Measurements from ENCODE around the gene CDH1.

Gene CDH1

GRCh38 chr16:68749432-68749831 lies 12.3 kb downstream of the CDH1 start:
- DNase-seq (ENCODE audit: low read depth) = no peak
- no peak overlapping the region for H3K4me3 ChIP-seq (ENCODE audit: low read length)
- TF ChIP-seq CTCF (IDR thresholded peaks at IDR 0.05; ENCODE audit: insufficient read depth, low read depth, low read length, missing control alignments) = peak; percentile 14

GRCh38 chr16:68750193-68750695 lies 13.2 kb downstream of the CDH1 start:
- TF ChIP-seq CTCF (IDR thresholded peaks at IDR 0.05; ENCODE audit: insufficient read depth, low read depth, low read length, missing control alignments) = no peak
- no peak for DNase-seq (ENCODE audit: low read depth)

GRCh38 chr16:68751160-68751559 lies 14.1 kb downstream of the CDH1 start:
- no peak for DNase-seq (ENCODE audit: low read depth)
- no peak overlapping the region for H3K4me3 ChIP-seq (ENCODE audit: low read length)
- TF ChIP-seq CTCF (IDR thresholded peaks at IDR 0.05; ENCODE audit: insufficient read depth, low read depth, low read length, missing control alignments) = no peak

More at GRCh38 chr16:68750193-68750695, 13.2 kb downstream of the CDH1 start:
- no peak overlapping the region for H3K4me3 ChIP-seq (ENCODE audit: low read length)

- no peak for TF ChIP-seq CTCF (IDR thresholded peaks at IDR 0.05; ENCODE audit: insufficient read depth, low read depth, low read length, missing control alignments)
- peak; percentile 65 for DNase-seq (ENCODE audit: low read depth)
- no peak overlapping the region for H3K4me3 ChIP-seq (ENCODE audit: low read length)
These were observed 15.5 kb downstream of the CDH1 start for GRCh38 chr16:68752602-68753001.

GRCh38 chr16:68754084-68754792 lies 17.1 kb downstream of the CDH1 start:
- TF ChIP-seq CTCF (IDR thresholded peaks at IDR 0.05; ENCODE audit: insufficient read depth, low read depth, low read length, missing control alignments) = no peak
- DNase-seq (ENCODE audit: low read depth) = peak; percentile 58
- no peak overlapping the region for H3K4me3 ChIP-seq (ENCODE audit: low read length)

- peak; percentile 100 for DNase-seq (ENCODE audit: low read depth)
- H3K4me3 ChIP-seq (ENCODE audit: low read length) = no peak overlapping the region
- no peak for TF ChIP-seq CTCF (IDR thresholded peaks at IDR 0.05; ENCODE audit: insufficient read depth, low read depth, low read length, missing control alignments)
These were observed 19.3 kb downstream of the CDH1 start for GRCh38 chr16:68756239-68756915.
